ENCODE results near the gene DIRAS1.
"Not testable (repeated sequence)": the region's sequence is repeated elsewhere in the genome, so short reads cannot be mapped to it uniquely, and the experiment has no call there.

Gene DIRAS1

DNA sequence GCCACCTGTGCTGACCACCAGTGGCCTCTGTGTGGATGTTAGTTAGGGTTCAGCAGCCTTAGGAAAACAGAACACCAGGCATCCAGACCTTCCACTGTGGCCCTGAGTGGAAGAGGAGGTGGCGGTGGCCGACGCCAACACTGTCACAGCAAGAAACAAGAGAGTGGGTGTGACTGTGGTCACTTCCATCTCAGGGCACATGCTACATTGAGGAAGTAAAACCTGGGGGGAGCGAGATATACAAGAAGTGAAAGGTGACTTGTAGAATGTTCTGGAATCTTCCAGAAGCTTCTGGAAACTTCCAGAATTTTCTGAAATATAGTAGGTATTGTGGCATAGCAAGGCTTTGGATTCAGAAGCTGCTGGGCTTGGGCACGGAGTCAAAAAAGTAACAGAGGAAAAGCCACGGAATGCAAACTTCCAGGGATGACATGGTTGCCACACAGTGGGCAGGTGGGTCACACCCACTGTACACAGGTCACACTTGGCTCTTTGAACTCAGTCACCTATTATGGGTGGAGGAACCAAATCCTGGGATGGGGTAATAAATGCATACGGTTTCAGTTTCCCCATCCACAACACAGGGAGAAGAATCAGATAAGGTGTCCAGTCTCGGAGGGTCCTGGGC, 43.0 kb downstream of the DIRAS1 start:
- DNase-seq (ENCODE audit: low read depth, low spot score) = no peak

DNA sequence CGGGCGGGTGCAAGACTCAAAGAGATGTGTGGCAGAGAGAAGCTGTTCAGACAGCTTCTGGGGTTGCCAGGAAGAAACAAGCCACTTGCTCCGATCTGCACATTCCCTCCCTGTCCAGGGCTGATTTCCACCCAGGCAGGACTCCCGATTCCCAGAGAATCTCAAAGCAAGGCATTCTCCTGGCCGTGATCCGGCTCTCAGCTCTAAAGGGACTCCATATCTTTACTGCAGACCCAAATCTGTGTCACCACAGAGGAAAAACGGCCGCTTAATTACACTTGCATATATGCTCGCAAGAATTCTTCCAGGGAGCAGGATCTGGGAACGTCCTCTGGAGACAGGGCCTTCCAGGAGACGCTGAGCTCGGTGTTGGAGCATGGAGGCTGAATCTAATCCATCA, 44.3 kb downstream of the DIRAS1 start:
- DNase-seq (ENCODE audit: low read depth, low spot score) = no peak

DNA sequence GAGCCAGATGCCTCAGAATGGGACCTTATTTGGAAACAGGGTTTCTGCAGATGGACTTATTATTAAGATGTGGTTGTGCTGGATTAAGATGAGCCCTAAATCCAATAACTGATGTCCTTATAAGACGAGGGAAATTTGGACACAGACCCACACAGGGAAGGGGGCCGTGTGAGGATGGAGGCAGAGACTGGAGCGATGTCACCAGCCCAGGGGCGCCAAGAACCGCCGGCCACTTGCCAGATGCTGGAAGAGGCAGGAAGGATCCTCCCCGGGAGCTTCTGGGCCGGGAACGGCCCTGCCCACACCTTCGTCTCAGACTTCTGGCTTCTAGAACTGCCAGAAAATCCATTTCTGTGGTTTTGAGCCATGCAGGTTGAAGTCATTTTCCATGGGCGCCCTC, 45.3 kb downstream of the DIRAS1 start:
- DNase-seq (ENCODE audit: low read depth, low spot score) = no peak

DNA sequence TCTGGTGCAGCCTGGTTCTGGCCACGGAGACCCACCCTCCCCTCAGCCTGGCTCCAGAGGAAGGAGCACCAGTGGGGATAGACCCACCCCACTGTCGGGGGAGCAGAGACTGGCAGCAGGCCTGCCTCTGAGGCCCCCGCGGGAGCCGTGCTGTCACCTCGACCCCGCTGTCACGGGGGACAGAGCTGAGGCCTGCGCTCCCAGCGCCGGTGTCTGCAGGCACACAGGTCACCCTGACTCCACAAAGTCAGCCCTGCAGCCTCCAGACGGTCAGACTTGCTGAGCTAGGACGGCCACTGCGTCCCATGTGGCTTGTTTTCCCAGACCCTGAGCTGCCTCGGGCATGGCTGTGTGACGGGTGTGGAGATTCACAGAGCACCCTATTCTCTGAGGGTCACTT, 51.0 kb downstream of the DIRAS1 start:
- no peak for DNase-seq (ENCODE audit: low read depth, low spot score)

DNA sequence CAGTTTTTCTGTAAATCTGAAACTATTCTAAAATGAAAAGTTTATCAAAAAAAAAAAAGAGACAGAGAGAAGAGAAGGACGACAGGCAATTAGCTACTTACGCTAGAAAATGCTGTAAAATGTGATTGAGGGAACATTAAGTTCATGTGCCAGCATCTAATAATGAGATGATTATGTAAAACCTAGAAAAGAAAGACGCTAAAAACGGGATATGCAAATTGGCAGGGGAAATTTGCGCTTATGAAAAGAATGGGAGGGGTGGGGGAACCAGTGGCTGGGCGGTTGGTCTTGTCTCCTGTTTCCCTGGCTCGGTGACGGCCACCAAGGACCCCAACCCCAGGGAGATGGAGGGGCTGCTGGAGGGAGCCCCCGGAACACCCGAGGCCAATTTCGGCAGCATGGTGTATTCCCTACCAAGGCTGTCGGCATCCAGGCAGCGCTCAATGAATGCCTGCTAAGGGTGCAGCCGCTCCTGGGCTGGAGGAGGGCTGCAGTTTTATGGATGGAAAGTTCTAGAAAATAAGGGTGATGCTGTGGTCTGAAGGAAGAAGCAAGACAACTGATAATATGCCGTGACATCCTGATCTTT, 52.9 kb downstream of the DIRAS1 start:
- no peak for DNase-seq (ENCODE audit: low read depth, low spot score)

DNA sequence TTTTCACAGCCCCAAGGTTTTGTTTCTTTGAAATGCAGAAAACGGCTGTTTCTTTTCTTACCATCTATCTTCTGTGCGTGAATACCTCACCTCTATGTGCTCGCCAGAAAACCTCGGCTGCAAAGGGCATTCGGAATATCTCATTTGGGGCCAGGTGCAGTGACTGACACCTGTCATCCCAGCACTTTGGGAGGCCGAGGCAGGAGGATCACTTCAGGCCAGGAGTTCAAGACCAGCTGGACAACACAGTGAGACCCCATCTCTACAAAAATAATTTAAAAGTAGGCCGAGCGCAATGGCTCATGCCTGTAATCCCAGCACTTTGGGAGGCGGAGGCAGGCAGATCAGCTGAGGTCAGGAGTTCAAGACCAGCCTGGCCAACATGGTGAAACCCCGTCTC, 53.8 kb downstream of the DIRAS1 start:
- not testable (repeated sequence) for DNase-seq (ENCODE audit: low read depth, low spot score)

DNA sequence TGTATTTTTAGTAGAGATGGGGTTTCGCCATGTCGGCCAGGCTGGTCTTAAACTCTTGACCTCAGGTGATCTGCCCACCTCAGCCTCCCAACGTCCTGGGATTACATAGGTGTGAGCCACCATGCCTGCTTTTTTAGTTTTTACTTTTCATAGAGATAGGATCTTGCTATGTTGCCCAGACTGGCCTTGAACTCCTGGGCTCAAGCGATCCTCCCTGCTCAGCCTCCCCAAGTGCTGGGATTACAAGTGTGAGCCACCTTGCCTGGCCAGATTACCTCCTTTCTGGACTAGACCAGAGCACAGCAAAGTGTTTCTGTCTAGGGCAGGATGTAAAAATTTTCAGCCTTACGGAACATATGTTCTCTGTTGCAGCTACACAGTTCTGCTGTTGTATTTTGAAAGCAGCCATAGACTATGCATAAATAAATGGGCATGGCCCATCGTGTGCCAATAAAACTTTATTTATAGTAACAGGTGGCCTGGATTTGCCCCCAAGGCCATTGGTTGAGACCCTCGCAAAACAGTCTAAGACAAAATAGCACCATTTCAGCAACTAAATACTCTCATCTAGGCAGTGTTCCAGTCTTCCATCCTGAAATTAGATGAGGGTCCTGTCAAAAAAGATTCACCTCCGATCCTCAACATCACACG, 54.7 kb downstream of the DIRAS1 start:
- DNase-seq (ENCODE audit: low read depth, low spot score) = no peak

DNA sequence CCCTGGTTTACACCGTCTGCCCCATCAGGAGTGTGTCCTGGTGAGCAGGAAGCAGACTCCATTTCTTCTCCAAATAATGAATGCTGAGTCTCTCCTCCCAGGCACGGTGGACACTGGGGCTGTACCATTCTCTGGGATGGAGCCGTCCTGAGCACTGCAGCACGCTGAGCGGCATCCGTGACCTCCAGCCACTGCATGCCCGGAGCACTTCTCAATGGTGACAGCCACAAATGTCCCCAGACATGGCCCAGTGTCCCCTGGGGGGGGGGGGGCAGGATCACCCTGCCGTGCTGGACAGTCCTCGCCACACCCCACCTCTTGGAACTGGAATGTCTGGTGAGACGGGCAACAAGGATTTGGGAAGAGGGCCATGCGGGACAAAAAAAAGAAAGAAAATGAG, 56.1 kb downstream of the DIRAS1 start:
- DNase-seq (ENCODE audit: low read depth, low spot score) = no peak
